Endothelial cell of umbilical vein (primary cell): ENCODE results near the gene GNAL. TPM values are rescaled to one million over a fixed set of nuclear protein-coding genes. Genes with fewer than 3 reads are reported as not detected.

Experiments used
- BruUV-seq: library from RNA; stranded (reverse); fragments of 400-500 nt; replicated peaks from 2 replicates; lab custom pipeline; 2021; lab: Mats Ljungman, UMichigan
- CTCF ChIA-PET: fragments of 300-600, 350-600 bp; sonication (Branson Sonifier 250); formaldehyde crosslinking; loops from one replicate; lab custom pipeline; 2021; ENCODE audit warnings: antibody characterized with exemption, inconsistent platforms; lab: Charles Lee
- POLR2A ChIA-PET: fragments of 300-600, 350-600 bp; sonication (Branson Sonifier 250); formaldehyde crosslinking; loops from one replicate; lab custom pipeline; 2021; ENCODE audit warnings: antibody characterized with exemption, inconsistent platforms; lab: Charles Lee
- DNase-seq: peaks from one replicate; pipeline ENCODE4 v3.0.0-alpha.2; 2011; ENCODE audit warnings: low read depth, low spot score
- FAIRE-seq: peaks from 2 replicates; lab custom pipeline; 2011; peaks lifted over from hg19 to GRCh38; lab: Jason Lieb, UNC
- H2AFZ ChIP-seq: 2 replicates; pipeline ENCODE4 v1.6.0; 2012; ENCODE audit warnings: low read depth, low read length, control low read depth, inconsistent platforms
- H3K27ac ChIP-seq: 2 replicates; pipeline ENCODE4 v1.5.1; 2011; ENCODE audit warnings: low read depth, mild to moderate bottlenecking, control low read depth, low read length, moderate library complexity; ENCODE audit not compliant: insufficient read depth
- H3K27me3 ChIP-seq, 2 experiments: 2 replicates each; pipeline versions ENCODE4 v1.6.0 to v1.6.1; 2011; ENCODE audit warnings: low read length in 2 of 2, mixed read lengths in 1 of 2; ENCODE audit not compliant: control insufficient read depth in 2 of 2, insufficient read depth in 2 of 2
- H3K36me3 ChIP-seq, 2 experiments: 2 replicates in 1 of 2; 3 replicates in 1 of 2; pipeline ENCODE4 v1.5.1; 2011; ENCODE audit warnings: low read length in 2 of 2, mild to moderate bottlenecking in 1 of 2, moderate library complexity in 1 of 2; ENCODE audit not compliant: control insufficient read depth in 2 of 2, insufficient read depth in 2 of 2; ENCODE audit errors: extremely low read depth in 1 of 2
- H3K4me1 ChIP-seq: 3 replicates; pipeline ENCODE4 v1.5.1; 2011; ENCODE audit warnings: mild to moderate bottlenecking, low read length; ENCODE audit not compliant: control insufficient read depth, insufficient read depth; ENCODE audit errors: extremely low read depth
- H3K4me2 ChIP-seq: 2 replicates; pipeline ENCODE4 v1.6.1; 2011; ENCODE audit warnings: low read length, control low read depth, mixed read lengths; ENCODE audit not compliant: insufficient read depth
- H3K4me3 ChIP-seq, 3 experiments: fragments of 200-600 bp in 1 of 3; sonication (generic), shearing (Covaris generic) in 1 of 3; replicated peaks in 1 of 3; 2 replicates each; pipeline ENCODE4 v1.5.1; 2011 to 2016; ENCODE audit warnings: control low read depth in 3 of 3, low read length in 3 of 3, mild to moderate bottlenecking in 2 of 3, inconsistent platforms in 1 of 3, low read depth in 1 of 3, moderate library complexity in 1 of 3; ENCODE audit not compliant: insufficient read depth in 1 of 3
- H3K79me2 ChIP-seq: 2 replicates; pipeline ENCODE4 v1.6.0; 2012; ENCODE audit warnings: low read length, inconsistent platforms; ENCODE audit not compliant: control insufficient read depth, insufficient read depth
- H3K9ac ChIP-seq: replicated peaks from 2 replicates; pipeline ENCODE3; 2011; ENCODE audit warnings: low read length, control low read depth; ENCODE audit not compliant: insufficient read depth; ENCODE audit errors: extremely low read depth
- H3K9me1 ChIP-seq: replicated peaks from 3 replicates; pipeline ENCODE4 v1.6.0; 2011; ENCODE audit warnings: mild to moderate bottlenecking, low read length; ENCODE audit not compliant: control insufficient read depth, insufficient read depth; ENCODE audit errors: extremely low read depth
- H3K9me3 ChIP-seq: replicated peaks from 2 replicates; pipeline ENCODE4 v1.5.1; 2012; ENCODE audit warnings: low read length, inconsistent platforms; ENCODE audit not compliant: control insufficient read depth, insufficient read depth
- H4K20me1 ChIP-seq: replicated peaks from 2 replicates; pipeline ENCODE3; 2011; ENCODE audit warnings: mild to moderate bottlenecking, low read length; ENCODE audit not compliant: control insufficient read depth, insufficient read depth; ENCODE audit errors: extremely low read depth
- CTCF ChIP-seq, 2 donors: IDR thresholded peaks; 1 replicate in 1 of 2; 2 replicates in 1 of 2; pipeline ENCODE4 v1.5.1; 2011; ENCODE audit warnings: low read length in 2 of 2, mild to moderate bottlenecking in 2 of 2, moderate library complexity in 2 of 2, control low read depth in 1 of 2, inconsistent platforms in 1 of 2, low read depth in 1 of 2; ENCODE audit not compliant: insufficient read depth in 1 of 2; ENCODE audit errors: extremely low read depth in 1 of 2
- EZH2 ChIP-seq: IDR thresholded peaks from 2 replicates; pipeline ENCODE4 v1.6.1; 2012; ENCODE audit warnings: borderline replicate concordance, low read depth, mild to moderate bottlenecking, moderate library complexity, low read length, inconsistent platforms; ENCODE audit not compliant: severe bottlenecking
- FOS ChIP-seq: IDR thresholded peaks from 2 replicates; pipeline ENCODE4 v1.6.1; 2011; ENCODE audit warnings: mild to moderate bottlenecking, low read length, moderate library complexity, borderline replicate concordance; ENCODE audit not compliant: insufficient read depth
- GATA2 ChIP-seq: IDR thresholded peaks from 2 replicates; pipeline ENCODE4 v1.7.0; 2011; ENCODE audit warnings: low read depth, mild to moderate bottlenecking, moderate library complexity, mixed read lengths, low read length; ENCODE audit not compliant: insufficient read length, insufficient read depth
- JUN ChIP-seq: IDR thresholded peaks from 2 replicates; pipeline ENCODE4 v1.6.1; 2011; ENCODE audit warnings: borderline replicate concordance, low read depth; ENCODE audit not compliant: insufficient read length, insufficient read depth
- MAX ChIP-seq: IDR thresholded peaks from 2 replicates; pipeline ENCODE4 v1.6.1; 2011; ENCODE audit not compliant: insufficient read depth, insufficient read length
- MYC ChIP-seq: IDR thresholded peaks from one replicate; pipeline ENCODE4 v1.6.1; 2011; ENCODE audit warnings: mild to moderate bottlenecking, low read depth, low read length
- POLR2A ChIP-seq: IDR thresholded peaks from 2 replicates; pipeline ENCODE4 v1.6.1; 2012; ENCODE audit warnings: low read depth, mild to moderate bottlenecking, control low read depth, low read length
- POLR2AphosphoS5 ChIP-seq: IDR thresholded peaks from 2 replicates; pipeline ENCODE4 v1.6.1; 2012; ENCODE audit warnings: low read depth, mild to moderate bottlenecking, control low read depth, low read length, moderate library complexity; ENCODE audit not compliant: insufficient read depth
- dilution Hi-C: fragments of 300-500 bp; cut with MboI; formaldehyde crosslinking; loops from one replicate; pipeline ENCODE4 v1.15.0; 2019; ENCODE audit warnings: low sequenced_read_pairs; ENCODE audit not compliant: extremely low pct_ligation_motif_present
- intact Hi-C: fragments of 100-400 bp; cut with micrococcal nuclease; formaldehyde crosslinking; loops from one replicate; pipeline ENCODE4 v1.10.0; 2022
- polyA plus RNA-seq, 4 experiments: library from polyadenylated mRNA; depleted of rRNA in 3 of 4; stranded (reverse) in 3 of 4; unstranded in 1 of 4; fragments of >200 nt; gene quantifications; 2 replicates each; pipeline versions ENCODE4 v1.2.1 to v1.2.3, GENCODE V29; 2011 to 2012; ENCODE audit warnings: missing spikeins in 1 of 4
- total RNA-seq: library from RNA; stranded (reverse); gene quantifications from 2 replicates; pipeline ENCODE4 v1.2.3, GENCODE V29; 2021

GNAL gene
- total and polyA plus RNA-seq, 2 donors (not counting 3 experiments of a cell fraction or from before 2014, with no cell fraction given), result 0.07 to 0.73 TPM

- ChIA-PET CTCF (interaction anchor here (0.9 kb wide), 1 partner anchor 108 kb away, joined by 4 read pairs; no protein-coding TSS in a partner anchor), POLR2A (no interaction called here)
- FAIRE-seq, result no peak
Measured at GRCh38 chr18:11887328-11888128, 198.5 kb downstream of the GNAL start.

More at GRCh38 chr18:11887328-11888128, 198.5 kb downstream of the GNAL start:
- no peak for DNase-seq
- no peaks in the 10 kb centered on the region for H3K79me2 ChIP-seq
- no peaks in the 10 kb centered on the region for H3K9me3 ChIP-seq
- no peaks in the 10 kb centered on the region for H3K4me1 ChIP-seq
- H3K27me3 ChIP-seq, result no peaks in the 10 kb centered on the region
- no peaks in the 10 kb centered on the region for H4K20me1 ChIP-seq
- no TSS peak for BruUV-seq
- no peak for TF ChIP-seq JUN
- no peak for TF ChIP-seq GATA2
- TF ChIP-seq CTCF (IDR thresholded peaks at IDR 0.05; ENCODE audit: extremely low read depth in 1 of 2, insufficient read depth in 1 of 2, low read depth in 1 of 2, low read length in 2 of 2), result no peak
- no peak for TF ChIP-seq EZH2
- TF ChIP-seq FOS, result no peak
- no peak for TF ChIP-seq MYC
- TF ChIP-seq POLR2A, result no peak
- no peak for TF ChIP-seq POLR2AphosphoS5
- no peak for TF ChIP-seq MAX
- H3K9ac ChIP-seq, result no peak overlapping the region
- no peaks in the 10 kb centered on the region for H3K36me3 ChIP-seq
- no peak overlapping the region for H3K4me2 ChIP-seq
- H3K4me3 ChIP-seq, result no peak overlapping the region
- dilution Hi-C loops (no loop called here), intact Hi-C loops (no loop called here)
- no peak overlapping the region for H3K27ac ChIP-seq
- no peaks in the 10 kb centered on the region for H3K9me1 ChIP-seq
- no peak overlapping the region for H2AFZ ChIP-seq
